ENCODE results near the gene CATSPERD. TPM values are rescaled to one million over a fixed set of nuclear protein-coding genes. Genes with fewer than 3 reads are reported as not detected.
"Not testable (repeated sequence)": the region's sequence is repeated elsewhere in the genome, so short reads cannot be mapped to it uniquely, and the experiment has no call there.

The CATSPERD gene
- total RNA-seq, 1 donor from 2014 or later = not detected

DNA sequence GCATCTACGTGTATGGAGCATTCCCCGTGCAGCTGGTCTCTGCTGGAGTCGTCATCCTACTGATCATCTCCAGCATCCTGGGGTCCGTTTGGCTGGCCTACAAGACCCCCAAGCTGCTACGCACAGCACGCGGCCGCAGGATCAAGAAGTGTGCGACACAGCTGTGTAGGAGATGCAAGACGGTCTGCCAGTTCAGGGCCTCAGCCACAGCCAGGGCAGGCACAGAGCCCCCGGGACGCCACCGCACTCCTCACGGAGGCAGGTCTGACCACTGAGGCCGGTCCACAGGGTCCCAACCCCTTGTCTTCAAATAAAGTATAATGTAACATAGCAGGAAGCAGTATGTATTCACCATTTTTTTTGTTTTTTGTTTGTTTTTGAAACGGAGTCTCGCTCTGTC is 58.0 kb downstream of the CATSPERD start:
- FAIRE-seq (no peak), DNase-seq (ENCODE audit: low read depth) (no peak)
- TF ChIP-seq CTCF (IDR thresholded peaks at IDR 0.05; ENCODE audit: insufficient read depth, low read length, severe bottlenecking) = no peak
- Histone ChIP-seq H3K27me3 (ENCODE audit: control insufficient read depth, insufficient read depth, low read length) (no peaks in the 10 kb centered on the region), H3K4me3 (ENCODE audit: low read depth, low read length) (no peak overlapping the region), H3K36me3 (ENCODE audit: control insufficient read depth, insufficient read depth, low read length) (no peaks in the 10 kb centered on the region)

DNA sequence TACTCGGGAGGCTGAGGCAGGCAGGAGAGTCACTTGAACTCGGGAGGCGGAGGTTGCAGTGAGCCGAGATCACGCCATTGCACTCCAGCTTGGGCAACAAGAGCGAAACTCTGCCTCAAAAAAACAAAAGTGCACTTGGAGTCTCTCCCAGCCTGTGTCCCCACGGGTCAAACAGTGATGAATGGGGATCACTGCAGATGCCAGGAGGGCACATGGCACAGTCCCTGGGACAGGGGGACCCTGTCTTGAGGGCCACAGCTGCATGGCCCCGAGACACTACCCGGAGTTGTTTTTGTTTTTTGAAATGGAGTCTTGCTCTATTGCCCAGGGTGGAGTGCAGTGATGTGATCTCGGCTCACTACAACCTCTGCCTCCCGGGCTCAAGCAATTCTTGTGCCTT is 60.5 kb downstream of the CATSPERD start:
- not testable (repeated sequence) for H3K36me3 ChIP-seq (ENCODE audit: control insufficient read depth, insufficient read depth, low read length); H3K4me3 ChIP-seq (ENCODE audit: low read depth, low read length); FAIRE-seq; DNase-seq (ENCODE audit: low read depth); H3K27me3 ChIP-seq (ENCODE audit: control insufficient read depth, insufficient read depth, low read length)

GRCh38 chr19:5782322-5782721 is 61.9 kb downstream of the CATSPERD start:
- no peak for TF ChIP-seq CTCF (IDR thresholded peaks at IDR 0.05; ENCODE audit: insufficient read depth, low read length, severe bottlenecking)
- H3K4me3 ChIP-seq (ENCODE audit: low read depth, low read length) = no peak overlapping the region
- DNase-seq (ENCODE audit: low read depth) = no peak
- FAIRE-seq = no peak
- H3K27me3 ChIP-seq (ENCODE audit: control insufficient read depth, insufficient read depth, low read length) = no peaks in the 10 kb centered on the region
- peaks cover 19% of the 10 kb centered on the region for H3K36me3 ChIP-seq (ENCODE audit: control insufficient read depth, insufficient read depth, low read length)

DNA sequence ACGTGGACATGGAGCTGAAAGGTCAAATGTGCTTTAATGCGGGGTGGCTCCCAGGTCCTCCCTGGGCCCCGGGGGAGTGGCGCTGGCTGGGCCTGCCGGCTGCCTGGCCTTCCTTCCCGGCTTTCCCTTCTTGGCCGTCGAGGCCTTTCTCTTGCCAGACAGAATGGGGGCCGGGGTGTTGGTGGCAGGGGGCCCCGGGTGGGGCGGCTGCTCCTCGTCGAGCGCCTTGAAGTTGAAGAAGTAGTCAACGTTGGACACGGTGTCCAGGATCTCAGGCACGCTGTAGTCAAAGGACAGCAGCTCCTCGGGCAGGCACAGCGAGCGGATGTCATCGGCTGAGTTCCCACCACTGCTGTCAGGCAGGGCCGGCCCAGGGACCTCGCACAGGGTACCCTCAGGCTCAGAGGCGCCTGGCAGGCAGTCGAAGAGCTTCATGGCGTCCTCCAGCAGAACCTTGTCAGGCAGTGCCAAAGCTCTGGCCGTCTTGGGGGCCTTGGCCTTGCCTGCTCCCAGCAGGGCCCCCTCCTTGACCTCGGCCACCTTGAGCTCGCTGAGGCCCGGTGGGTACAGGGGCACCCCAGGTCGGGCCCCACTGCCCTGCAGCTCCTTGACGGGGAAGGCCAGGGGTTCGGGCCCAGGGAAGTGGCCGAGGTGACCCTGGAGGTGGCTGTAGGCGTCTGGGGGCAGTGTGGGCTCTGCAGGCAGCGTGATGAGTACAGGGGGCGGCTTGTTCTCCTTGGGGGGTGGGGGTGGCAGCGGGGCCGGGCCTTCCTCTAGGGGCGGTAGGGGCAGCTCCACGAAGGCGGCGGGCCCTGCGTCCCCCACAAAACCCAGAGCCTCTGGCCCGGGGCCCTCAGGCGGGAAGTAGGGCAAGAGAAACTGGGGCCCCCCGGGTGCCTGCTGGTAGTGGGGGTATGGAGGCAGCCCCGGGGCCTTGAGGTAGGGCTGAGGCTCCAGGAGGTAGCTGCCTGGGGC is 62.8 kb downstream of the CATSPERD start:
- no peak overlapping the region for H3K4me3 ChIP-seq (ENCODE audit: low read depth, low read length)
- FAIRE-seq (no peak), DNase-seq (ENCODE audit: low read depth) (no peak)
- no peaks in the 10 kb centered on the region for H3K27me3 ChIP-seq (ENCODE audit: control insufficient read depth, insufficient read depth, low read length)
- no peak for TF ChIP-seq CTCF (IDR thresholded peaks at IDR 0.05; ENCODE audit: insufficient read depth, low read length, severe bottlenecking)
- H3K36me3 ChIP-seq (ENCODE audit: control insufficient read depth, insufficient read depth, low read length) = peaks cover 26% of the 10 kb centered on the region

DNA sequence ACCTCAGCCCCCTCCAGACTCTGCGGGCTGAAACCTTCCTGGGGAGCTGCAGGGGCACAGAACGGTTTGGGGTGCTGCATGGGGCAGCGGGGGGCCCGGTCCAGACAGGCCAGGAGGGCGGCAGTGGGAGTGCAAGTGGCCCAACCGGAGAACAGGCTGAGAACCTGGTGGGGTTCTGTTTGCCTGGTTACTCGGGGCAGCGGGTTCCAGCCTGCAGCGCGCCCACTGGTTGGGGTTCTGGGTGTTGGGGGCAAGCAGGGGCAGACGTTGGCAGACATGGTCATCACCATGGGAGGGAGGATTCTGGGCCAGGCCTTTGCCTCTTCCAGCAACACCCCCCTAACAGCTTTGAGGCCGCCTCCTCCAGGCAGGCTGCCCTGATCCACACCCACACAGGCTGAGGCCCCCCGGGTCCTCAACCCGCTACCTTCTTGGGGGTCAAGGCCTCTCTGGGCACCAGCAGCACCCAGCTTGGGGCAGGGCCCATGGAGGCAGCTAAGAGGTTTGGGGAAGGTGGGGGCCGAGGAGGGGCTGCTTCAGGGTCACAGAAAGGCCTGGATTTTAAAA is 64.2 kb downstream of the CATSPERD start, which contains the start of gene PRR22:
Gene PRR22 (minus strand): TSS at position 166 of the 567 bp plus-strand sequence. CDS start 86 bp downstream, at position 80.
- TF ChIP-seq CTCF (IDR thresholded peaks at IDR 0.05; ENCODE audit: insufficient read depth, low read length, severe bottlenecking) = no peak
- DNase-seq (ENCODE audit: low read depth) = no peak
- H3K36me3 ChIP-seq (ENCODE audit: control insufficient read depth, insufficient read depth, low read length) = peaks cover 35% of the 10 kb centered on the region
- no peak for FAIRE-seq
- H3K27me3 ChIP-seq (ENCODE audit: control insufficient read depth, insufficient read depth, low read length) = no peaks in the 10 kb centered on the region
- no peak within 1 kb of the TSS for H3K4me3 ChIP-seq (ENCODE audit: low read depth, low read length)

DNA sequence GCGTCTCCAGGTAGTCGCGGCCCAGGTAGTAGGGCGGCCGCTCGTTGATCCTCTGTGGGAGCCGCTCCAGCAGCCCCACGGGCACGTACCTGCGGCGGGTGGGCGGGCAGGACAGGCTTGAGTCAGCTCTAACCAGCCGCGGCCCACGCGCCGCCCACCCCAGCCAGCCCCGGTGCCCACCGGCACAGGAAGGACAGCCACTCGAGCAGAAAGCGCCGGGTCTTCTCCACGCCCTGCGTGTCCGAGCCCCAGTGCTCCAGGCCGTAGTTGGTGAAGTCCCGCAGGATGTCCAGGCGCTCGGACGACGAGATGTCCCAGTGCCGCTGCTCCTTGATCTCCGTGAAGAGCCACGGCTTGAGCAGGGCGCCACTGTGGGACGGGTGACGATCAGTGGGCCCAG is 65.0 kb downstream of the CATSPERD start:
- no peaks in the 10 kb centered on the region for H3K27me3 ChIP-seq (ENCODE audit: control insufficient read depth, insufficient read depth, low read length)
- DNase-seq (ENCODE audit: low read depth) (no peak), FAIRE-seq (no peak)
- no peak for TF ChIP-seq CTCF (IDR thresholded peaks at IDR 0.05; ENCODE audit: insufficient read depth, low read length, severe bottlenecking)
- peaks cover 36% of the 10 kb centered on the region for H3K36me3 ChIP-seq (ENCODE audit: control insufficient read depth, insufficient read depth, low read length)
- no peak overlapping the region for H3K4me3 ChIP-seq (ENCODE audit: low read depth, low read length)

Measured in bronchial epithelial cell (primary cell).